HCT116 (cell line): ENCODE results near the gene FAM163B. TPM values are rescaled to one million over a fixed set of nuclear protein-coding genes. Genes with fewer than 3 reads are reported as not detected.

Source experiments
- ATAC-seq: fragments of 200-7000 bp; cut with Tn5 transposase; 2 replicates; pipeline ENCODE4 v1.9.1; 2020; ENCODE audit warnings: mild to moderate bottlenecking, moderate library complexity
- BruUV-seq: library from RNA; stranded (reverse); fragments of 400-500 nt; replicated peaks from 2 replicates; lab custom pipeline; 2021; lab: Mats Ljungman, UMichigan
- CTCF ChIA-PET: fragments of 300-600 bp; sonication (Branson Sonifier 250); formaldehyde crosslinking; loops from one replicate; lab custom pipeline; 2021; ENCODE audit warnings: antibody characterized with exemption; lab: Charles Lee
- POLR2A ChIA-PET: fragments of 300-600, 350-600 bp; sonication (Branson Sonifier 250); formaldehyde crosslinking; loops from one replicate; lab custom pipeline; 2021; ENCODE audit warnings: antibody characterized with exemption; lab: Charles Lee
- RAD21 ChIA-PET, 2 experiments: fragments of 300-600 bp; sonication (Branson Sonifier 250); formaldehyde crosslinking; loops; one replicate each; lab custom pipeline; 2023; ENCODE audit warnings: low total read pairs in 2 of 2; ENCODE audit not compliant: uncharacterized antibody in 2 of 2, unreplicated experiment in 2 of 2, low non-redundant PET in 1 of 2; lab: Charles Lee
- DNase-seq: peaks from one replicate; pipeline ENCODE4 v3.0.0-alpha.2; 2010; ENCODE audit warnings: low read depth, low spot score
- H2AFZ ChIP-seq: fragments of 200-600 bp; shearing (Covaris generic), sonication (generic); 2 replicates; pipeline ENCODE4 v1.6.1; 2017; ENCODE audit warnings: low read depth, mixed run types, mixed read lengths, antibody characterized with exemption, low read length; ENCODE audit not compliant: poor library complexity, severe bottlenecking
- H3K27ac ChIP-seq: 2 replicates; pipeline ENCODE4 v1.5.1; 2012; ENCODE audit warnings: low read depth, low read length
- H3K27me3 ChIP-seq: fragments of 200-600 bp; sonication (generic); 2 replicates; pipeline ENCODE4 v1.6.1; 2016; ENCODE audit warnings: mixed run types, low read length, mixed read lengths; ENCODE audit not compliant: insufficient read depth
- H3K36me3 ChIP-seq, 2 experiments: fragments of 200-500 bp in 1 of 2; fragments of 200-600 bp in 1 of 2; sonication (Bioruptor generic) in 1 of 2; sonication (generic) in 1 of 2; 2 replicates each; pipeline versions ENCODE4 v1.5.1 to v1.6.1; 2014 to 2016; ENCODE audit warnings: low read length in 2 of 2, inconsistent platforms in 1 of 2, mixed read lengths in 1 of 2, mixed run types in 1 of 2; ENCODE audit not compliant: insufficient read depth in 2 of 2, control insufficient read depth in 1 of 2
- H3K4me1 ChIP-seq, 2 experiments: fragments of 200-600 bp in 1 of 2; sonication (generic) in 1 of 2; 2 replicates each; pipeline versions ENCODE4 v1.5.1 to v1.6.1; 2012 to 2017; ENCODE audit warnings: low read length in 2 of 2, inconsistent platforms in 1 of 2, mild to moderate bottlenecking in 1 of 2, mixed read lengths in 1 of 2, mixed run types in 1 of 2, moderate library complexity in 1 of 2; ENCODE audit not compliant: insufficient read depth in 2 of 2, control insufficient read depth in 1 of 2
- H3K4me2 ChIP-seq: fragments of 200-600 bp; sonication (generic); 2 replicates; pipeline ENCODE4 v1.6.1; 2017; ENCODE audit warnings: mixed run types, low read length, mixed read lengths
- H3K4me3 ChIP-seq, 2 experiments: fragments of 200-600 bp in 1 of 2; sonication (generic) in 1 of 2; replicated peaks in 1 of 2; 2 replicates each; pipeline ENCODE4 v1.5.1; 2011 to 2016; ENCODE audit warnings: low read length in 2 of 2, control low read depth in 1 of 2, low read depth in 1 of 2, mild to moderate bottlenecking in 1 of 2, mixed read lengths in 1 of 2, mixed run types in 1 of 2
- H3K79me2 ChIP-seq: fragments of 200-600 bp; sonication (generic); 2 replicates; pipeline ENCODE4 v1.6.1; 2017; ENCODE audit warnings: mild to moderate bottlenecking, mixed run types, low read length, moderate library complexity, mixed read lengths; ENCODE audit not compliant: insufficient read depth
- H3K9ac ChIP-seq: fragments of 200-600 bp; sonication (generic); 2 replicates; pipeline ENCODE4 v1.6.1; 2016; ENCODE audit warnings: low read length, mixed read lengths
- H3K9me2 ChIP-seq: fragments of 200-600 bp; sonication (generic), shearing (Covaris generic); 2 replicates; pipeline ENCODE4 v1.6.1; 2017; ENCODE audit warnings: mixed run types, mild to moderate bottlenecking, moderate library complexity; ENCODE audit not compliant: insufficient read depth
- H3K9me3 ChIP-seq, 2 experiments: fragments of 200-500 bp in 1 of 2; fragments of 200-600 bp in 1 of 2; sonication (Bioruptor generic) in 1 of 2; sonication (generic) in 1 of 2; 2 replicates each; pipeline ENCODE4 v1.6.1; 2014 to 2017; ENCODE audit warnings: low read length in 2 of 2, mixed read lengths in 2 of 2, inconsistent platforms in 1 of 2, low read depth in 1 of 2, mild to moderate bottlenecking in 1 of 2, mixed run types in 1 of 2, moderate library complexity in 1 of 2; ENCODE audit not compliant: control insufficient read depth in 1 of 2, insufficient read depth in 1 of 2
- H4K20me1 ChIP-seq: fragments of 200-600 bp; sonication (generic), shearing (Covaris generic); 2 replicates; pipeline ENCODE4 v1.6.1; 2017; ENCODE audit warnings: mixed run types, mild to moderate bottlenecking, moderate library complexity; ENCODE audit not compliant: insufficient read depth
- EGR1 ChIP-seq: IDR thresholded peaks from 2 replicates; pipeline ENCODE4 v1.6.1; 2012; ENCODE audit warnings: low read depth
- EZH2phosphoT487 ChIP-seq: fragments of 200-600 bp; IDR thresholded peaks from 2 replicates; pipeline ENCODE4 v1.6.1; 2018; ENCODE audit warnings: antibody characterized with exemption, borderline replicate concordance
- MAX ChIP-seq: IDR thresholded peaks from 2 replicates; pipeline ENCODE4 v1.6.1; 2012
- RAD21 ChIP-seq: IDR thresholded peaks from 2 replicates; pipeline ENCODE4 v1.6.1; 2012; ENCODE audit warnings: low read depth, mild to moderate bottlenecking
- SRF ChIP-seq: IDR thresholded peaks from 2 replicates; pipeline ENCODE4 v1.6.1; 2012; ENCODE audit warnings: low read depth
- intact Hi-C: fragments of 100-400 bp; cut with micrococcal nuclease; formaldehyde crosslinking; loops from 2 replicates; pipeline ENCODE4 v1.10.0; 2022
- total RNA-seq: library from RNA; stranded (reverse); gene quantifications from one replicate; pipeline ENCODE4 v1.2.1, GENCODE V29; 2021; ENCODE audit not compliant: unreplicated experiment
- TF ChIP-seq, protein P1 (sequence below): IDR thresholded peaks from 2 replicates; pipeline ENCODE4 v1.6.1; 2012; ENCODE audit warnings: low read depth

Gene FAM163B
- total RNA-seq, 1 experiment from 2014 or later, result not detected

DNA sequence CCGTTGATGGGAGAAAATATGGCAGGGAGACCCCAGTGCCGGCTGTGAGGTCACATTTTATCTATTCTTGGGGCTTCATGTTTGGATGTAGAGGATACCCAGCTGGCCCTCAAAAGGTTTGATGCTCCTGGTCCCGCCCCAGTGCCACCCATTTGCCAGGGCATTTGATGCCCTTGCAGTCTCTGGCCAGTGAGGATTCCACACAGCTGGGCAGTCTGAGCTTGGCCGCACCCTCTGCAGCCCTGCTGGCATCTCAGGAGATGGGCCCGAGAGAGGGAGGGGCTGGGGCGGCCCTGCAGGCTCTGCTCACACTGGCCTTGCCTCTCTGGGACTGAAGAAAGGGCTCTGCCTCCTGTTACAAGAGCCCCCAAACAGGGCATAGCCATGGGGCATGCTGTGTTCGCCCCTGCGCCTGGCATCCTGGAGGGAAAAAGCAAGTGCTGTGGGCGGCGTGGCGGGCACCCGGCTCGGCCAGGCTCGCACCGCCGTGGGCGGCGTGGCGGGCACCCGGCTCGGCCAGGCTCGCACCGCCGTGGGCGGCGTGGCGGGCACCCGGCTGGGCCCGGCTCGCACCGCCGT is 47.1 kb downstream of the FAM163B start:
- CTCF ChIA-PET, result no interaction called here
- no peak overlapping the region for H3K9ac ChIP-seq
- no peak overlapping the region for H2AFZ ChIP-seq
- no peaks in the 10 kb centered on the region for H3K79me2 ChIP-seq
- peaks cover 42% of the 10 kb centered on the region in 2 experiments for H3K4me1 ChIP-seq
- H3K4me2 ChIP-seq, result no peak overlapping the region
- no peaks in the 10 kb centered on the region for H3K9me2 ChIP-seq
- H3K9me3 ChIP-seq, result no peaks in the 10 kb centered on the region
- intact Hi-C loops, result no loop called here
- no peak overlapping the region for H3K4me3 ChIP-seq
- peaks cover 6% of the 10 kb centered on the region; the same call in 1 of the 2 replicates for H3K27me3 ChIP-seq
- no peaks in the 10 kb centered on the region for H4K20me1 ChIP-seq
- ATAC-seq, result no peak
- no TSS peak for BruUV-seq
- POLR2A ChIA-PET, result no interaction called here
- H3K36me3 ChIP-seq, result no peaks in the 10 kb centered on the region
- TF ChIP-seq EZH2phosphoT487, result no peak
- TF ChIP-seq, protein P1, sequence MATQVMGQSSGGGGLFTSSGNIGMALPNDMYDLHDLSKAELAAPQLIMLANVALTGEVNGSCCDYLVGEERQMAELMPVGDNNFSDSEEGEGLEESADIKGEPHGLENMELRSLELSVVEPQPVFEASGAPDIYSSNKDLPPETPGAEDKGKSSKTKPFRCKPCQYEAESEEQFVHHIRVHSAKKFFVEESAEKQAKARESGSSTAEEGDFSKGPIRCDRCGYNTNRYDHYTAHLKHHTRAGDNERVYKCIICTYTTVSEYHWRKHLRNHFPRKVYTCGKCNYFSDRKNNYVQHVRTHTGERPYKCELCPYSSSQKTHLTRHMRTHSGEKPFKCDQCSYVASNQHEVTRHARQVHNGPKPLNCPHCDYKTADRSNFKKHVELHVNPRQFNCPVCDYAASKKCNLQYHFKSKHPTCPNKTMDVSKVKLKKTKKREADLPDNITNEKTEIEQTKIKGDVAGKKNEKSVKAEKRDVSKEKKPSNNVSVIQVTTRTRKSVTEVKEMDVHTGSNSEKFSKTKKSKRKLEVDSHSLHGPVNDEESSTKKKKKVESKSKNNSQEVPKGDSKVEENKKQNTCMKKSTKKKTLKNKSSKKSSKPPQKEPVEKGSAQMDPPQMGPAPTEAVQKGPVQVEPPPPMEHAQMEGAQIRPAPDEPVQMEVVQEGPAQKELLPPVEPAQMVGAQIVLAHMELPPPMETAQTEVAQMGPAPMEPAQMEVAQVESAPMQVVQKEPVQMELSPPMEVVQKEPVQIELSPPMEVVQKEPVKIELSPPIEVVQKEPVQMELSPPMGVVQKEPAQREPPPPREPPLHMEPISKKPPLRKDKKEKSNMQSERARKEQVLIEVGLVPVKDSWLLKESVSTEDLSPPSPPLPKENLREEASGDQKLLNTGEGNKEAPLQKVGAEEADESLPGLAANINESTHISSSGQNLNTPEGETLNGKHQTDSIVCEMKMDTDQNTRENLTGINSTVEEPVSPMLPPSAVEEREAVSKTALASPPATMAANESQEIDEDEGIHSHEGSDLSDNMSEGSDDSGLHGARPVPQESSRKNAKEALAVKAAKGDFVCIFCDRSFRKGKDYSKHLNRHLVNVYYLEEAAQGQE, result no peak
- TF ChIP-seq RAD21, result no peak
- RAD21 ChIA-PET, result no interaction called here
- H3K27ac ChIP-seq, result no peak overlapping the region
- no peak for DNase-seq

- Histone ChIP-seq H3K9me3 (no peaks in the 10 kb centered on the region), H3K27me3 (peaks cover 8% of the 10 kb centered on the region; the same call in 1 of the 2 replicates), H3K4me3 (no peak overlapping the region), H3K9me2 (no peaks in the 10 kb centered on the region), H3K4me2 (no peak overlapping the region), H3K9ac (no peak overlapping the region), H4K20me1 (no peaks in the 10 kb centered on the region), H3K79me2 (no peaks in the 10 kb centered on the region), H3K4me1 (peaks cover 42 to 45% of the 10 kb centered on the region in 2 experiments), H3K27ac (no peak overlapping the region), H2AFZ (no peak overlapping the region), H3K36me3 (no peaks in the 10 kb centered on the region)
- TF ChIP-seq MAX, result no peak
- TF ChIP-seq SRF, result no peak
- TF ChIP-seq EGR1, result no peak
- ATAC-seq (no peak), DNase-seq (no peak)
- ChIA-PET CTCF (no interaction called here), POLR2A (no interaction called here), RAD21 (no interaction called here)
- BruUV-seq, result no TSS peak
- intact Hi-C loops, result no loop called here
These were observed 48.2 kb downstream of the FAM163B start for GRCh38 chr9:133560944-133561343.
